Adipocyte (in vitro differentiated cells): ENCODE results near the gene C2orf72.

Experiments used
- DNase-seq: peaks from one replicate; pipeline ENCODE4 v3.0.0-alpha.2; 2015; ENCODE audit warnings: low read depth
- H3K27me3 ChIP-seq: replicated peaks from 2 replicates; pipeline ENCODE4 v1.7.0; 2013; ENCODE audit warnings: mild to moderate bottlenecking, low read length, moderate library complexity; ENCODE audit not compliant: control insufficient read depth, insufficient read depth
- H3K36me3 ChIP-seq: 2 replicates; pipeline ENCODE4 v1.7.0; 2013; ENCODE audit warnings: low read length, mild to moderate bottlenecking, moderate library complexity; ENCODE audit not compliant: control insufficient read depth, insufficient read depth, severe bottlenecking
- H3K4me1 ChIP-seq: 2 replicates; pipeline ENCODE4 v1.7.0; 2013; ENCODE audit warnings: mild to moderate bottlenecking, low read length, moderate library complexity; ENCODE audit not compliant: control insufficient read depth, insufficient read depth
- H3K4me3 ChIP-seq: 2 replicates; pipeline ENCODE4 v1.7.0; 2013; ENCODE audit warnings: mild to moderate bottlenecking, low read length, moderate library complexity
- H3K9ac ChIP-seq: 2 replicates; pipeline ENCODE4 v1.7.0; 2013; ENCODE audit warnings: mild to moderate bottlenecking, low read length, moderate library complexity
- H3K9me3 ChIP-seq: 2 replicates; pipeline ENCODE4 v1.7.0; 2013; ENCODE audit warnings: mild to moderate bottlenecking, low read length, moderate library complexity; ENCODE audit not compliant: control insufficient read depth

Gene C2orf72

DNA sequence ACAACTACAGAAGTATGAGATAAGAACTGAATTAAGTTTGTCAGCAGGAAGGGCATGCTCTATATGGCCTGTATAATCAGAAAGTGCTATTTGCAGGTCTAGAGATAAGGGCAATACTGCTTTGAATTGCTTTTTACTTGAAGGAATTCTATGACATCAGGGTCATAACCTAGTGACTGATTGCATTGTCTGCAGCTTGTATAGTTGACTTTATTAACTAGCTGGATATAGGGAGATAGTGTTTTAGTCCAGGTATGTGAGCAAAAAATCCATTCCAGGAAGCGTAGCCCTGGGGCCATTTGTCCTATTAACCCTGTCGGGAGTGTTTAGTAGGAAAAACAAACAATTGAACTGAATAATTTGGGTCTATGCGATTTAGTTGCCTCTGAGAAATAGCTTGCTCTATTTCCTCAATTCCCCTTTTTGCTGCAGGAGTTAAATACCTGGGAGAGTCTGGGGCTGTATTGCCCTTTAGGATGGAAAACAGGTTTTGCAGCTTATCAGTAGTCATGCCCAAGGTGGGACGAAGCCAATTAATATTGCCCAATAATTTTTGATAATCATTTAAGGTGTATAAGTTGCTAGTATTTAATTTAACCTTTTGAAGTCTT, 57.5 kb downstream of the C2orf72 start:
- Histone ChIP-seq H3K4me1 (no peaks in the 10 kb centered on the region), H3K9me3 (no peaks in the 10 kb centered on the region), H3K36me3 (peaks cover 83% of the 10 kb centered on the region), H3K4me3 (no peak overlapping the region), H3K27me3 (no peaks in the 10 kb centered on the region), H3K9ac (no peak overlapping the region)
- no peak for DNase-seq
